ENCODE data around the gene KIF6.
"Not testable (repeated sequence)": the region's sequence is repeated elsewhere in the genome, so short reads cannot be mapped to it uniquely, and the experiment has no call there.

Gene KIF6

GRCh38 chr6:39303425-39304153 is 421.6 kb downstream of the KIF6 start:
- no peak for DNase-seq

GRCh38 chr6:39302669-39303424 is 422.4 kb downstream of the KIF6 start:
- DNase-seq, result peak; percentile 74

- no peak for DNase-seq
Observed at GRCh38 chr6:39302011-39302410, 423.2 kb downstream of the KIF6 start.

GRCh38 chr6:39301606-39302005 is 423.6 kb downstream of the KIF6 start:
- no peak for DNase-seq

- DNase-seq, result no peak
Observed at GRCh38 chr6:39300739-39301138, 424.5 kb downstream of the KIF6 start.

- DNase-seq, result no peak
Observed at GRCh38 chr6:39298061-39298460, 427.1 kb downstream of the KIF6 start.

- DNase-seq, result no peak
Observed at GRCh38 chr6:39296745-39297640, 428.2 kb downstream of the KIF6 start.

- no peak for DNase-seq
Observed at GRCh38 chr6:39295611-39296011, 429.6 kb downstream of the KIF6 start.

GRCh38 chr6:39294899-39295298 is 430.3 kb downstream of the KIF6 start:
- no peak for DNase-seq

GRCh38 chr6:39294133-39294532 is 431.1 kb downstream of the KIF6 start:
- no peak for DNase-seq

GRCh38 chr6:39292637-39293036 is 432.6 kb downstream of the KIF6 start:
- DNase-seq, result no peak

- DNase-seq, result no peak
Observed at GRCh38 chr6:39289490-39289889, 435.7 kb downstream of the KIF6 start.

- no peak for DNase-seq
Observed at GRCh38 chr6:39287601-39288000, 437.6 kb downstream of the KIF6 start.

GRCh38 chr6:39286596-39286995 is 438.6 kb downstream of the KIF6 start:
- DNase-seq, result not testable (repeated sequence)

GRCh38 chr6:39282774-39283173 is 442.4 kb downstream of the KIF6 start:
- no peak for DNase-seq

- DNase-seq, result no peak
Observed at GRCh38 chr6:39281312-39281980, 443.8 kb downstream of the KIF6 start.

GRCh38 chr6:39280247-39280731 is 444.9 kb downstream of the KIF6 start:
- no peak for DNase-seq
